ENCODE data around the gene EFCAB6.

DNA sequence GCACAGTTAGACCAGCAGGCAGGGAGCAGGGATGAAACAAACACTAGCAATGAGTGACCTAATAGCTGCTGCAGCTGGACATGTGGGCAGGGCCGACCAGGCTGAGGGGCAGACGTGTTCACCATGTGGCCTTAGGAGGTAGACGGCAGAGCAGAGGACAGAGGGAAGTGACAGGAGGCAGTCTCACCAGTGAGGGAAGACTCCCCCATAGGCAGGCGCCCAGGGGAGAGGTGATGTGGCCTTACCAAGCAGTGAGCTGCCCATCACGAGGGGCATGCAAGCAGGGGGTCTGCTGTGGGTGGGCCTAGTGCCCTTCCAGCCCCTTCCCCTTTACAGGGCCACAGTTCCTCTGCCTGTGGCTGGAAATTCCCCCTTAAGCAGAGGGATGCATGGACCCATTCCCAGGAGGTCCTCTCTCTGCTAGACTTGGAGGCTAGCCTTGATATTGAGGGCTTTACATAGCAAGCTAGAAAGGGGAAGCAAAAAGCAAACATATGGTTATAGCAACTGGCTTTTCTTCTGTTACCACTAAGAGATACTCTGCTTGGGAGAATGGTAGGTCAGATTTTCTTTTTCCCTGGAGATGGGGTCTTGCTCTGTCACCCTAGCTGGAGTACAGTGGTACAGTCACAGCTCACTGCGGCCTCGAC is 332.7 kb downstream of the EFCAB6 start:
- TF ChIP-seq, protein P1, sequence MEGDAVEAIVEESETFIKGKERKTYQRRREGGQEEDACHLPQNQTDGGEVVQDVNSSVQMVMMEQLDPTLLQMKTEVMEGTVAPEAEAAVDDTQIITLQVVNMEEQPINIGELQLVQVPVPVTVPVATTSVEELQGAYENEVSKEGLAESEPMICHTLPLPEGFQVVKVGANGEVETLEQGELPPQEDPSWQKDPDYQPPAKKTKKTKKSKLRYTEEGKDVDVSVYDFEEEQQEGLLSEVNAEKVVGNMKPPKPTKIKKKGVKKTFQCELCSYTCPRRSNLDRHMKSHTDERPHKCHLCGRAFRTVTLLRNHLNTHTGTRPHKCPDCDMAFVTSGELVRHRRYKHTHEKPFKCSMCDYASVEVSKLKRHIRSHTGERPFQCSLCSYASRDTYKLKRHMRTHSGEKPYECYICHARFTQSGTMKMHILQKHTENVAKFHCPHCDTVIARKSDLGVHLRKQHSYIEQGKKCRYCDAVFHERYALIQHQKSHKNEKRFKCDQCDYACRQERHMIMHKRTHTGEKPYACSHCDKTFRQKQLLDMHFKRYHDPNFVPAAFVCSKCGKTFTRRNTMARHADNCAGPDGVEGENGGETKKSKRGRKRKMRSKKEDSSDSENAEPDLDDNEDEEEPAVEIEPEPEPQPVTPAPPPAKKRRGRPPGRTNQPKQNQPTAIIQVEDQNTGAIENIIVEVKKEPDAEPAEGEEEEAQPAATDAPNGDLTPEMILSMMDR (IDR thresholded peaks at IDR 0.05) = no peak
- no peak for TF ChIP-seq EZH2 (IDR thresholded peaks at IDR 0.05; ENCODE audit: borderline replicate concordance, insufficient read depth, low read depth, low read length, poor library complexity, severe bottlenecking)
